ENCODE results near the gene PIN1. TPM values are rescaled to one million over a fixed set of nuclear protein-coding genes. Genes with fewer than 3 reads are reported as not detected.

The PIN1 gene
- total and polyA plus RNA-seq, 2 of the 13 experiments (the other 11 are each of a cell fraction or from before 2014, with no cell fraction given): 31.9 to 72.0 TPM

DNA sequence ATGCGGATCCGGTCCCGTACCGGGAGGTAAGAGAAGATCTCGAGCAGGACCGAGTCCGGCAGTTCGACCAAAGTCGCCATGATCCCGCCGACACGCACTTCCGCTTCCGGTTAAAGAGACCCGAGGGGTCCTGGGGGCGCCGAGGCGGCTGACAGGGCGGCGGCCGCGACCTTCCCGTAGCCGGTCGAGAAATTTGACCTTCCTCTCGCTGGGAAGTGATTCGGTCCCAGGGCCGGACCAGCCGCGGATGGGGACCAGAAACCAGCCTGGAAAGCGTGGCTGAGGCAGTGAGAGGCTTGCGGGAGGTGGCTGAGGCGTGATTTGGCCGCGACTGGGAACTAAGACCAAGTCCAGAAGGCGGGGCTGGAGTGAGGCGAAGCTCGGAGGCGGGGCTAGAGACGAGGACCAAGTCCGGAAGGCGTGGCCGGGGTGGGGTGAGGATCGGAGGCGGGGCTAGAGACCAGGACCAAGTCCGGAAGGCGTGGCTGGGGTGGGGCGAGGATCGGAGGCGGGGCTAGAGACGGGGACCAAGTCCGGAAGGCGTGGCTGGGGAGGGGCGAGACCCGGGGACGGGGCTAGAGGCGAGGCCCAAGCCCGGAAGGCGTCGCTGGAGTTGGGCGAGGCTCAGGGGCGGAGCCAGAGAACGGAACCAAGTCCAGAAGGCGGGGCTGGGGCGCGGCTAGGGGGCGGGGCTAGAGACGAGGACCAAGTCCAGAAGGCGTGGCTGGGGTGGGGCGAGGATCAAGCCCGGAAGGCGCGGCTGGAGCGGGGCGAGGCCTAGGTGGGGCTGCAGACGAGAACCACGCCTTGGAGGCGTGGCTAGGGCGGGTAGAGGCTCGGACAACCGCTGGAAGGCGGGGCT, 16.2 kb upstream of the PIN1 start, which contains the start of gene FBXL12 (continued):
- TF ChIP-seq, protein P1, sequence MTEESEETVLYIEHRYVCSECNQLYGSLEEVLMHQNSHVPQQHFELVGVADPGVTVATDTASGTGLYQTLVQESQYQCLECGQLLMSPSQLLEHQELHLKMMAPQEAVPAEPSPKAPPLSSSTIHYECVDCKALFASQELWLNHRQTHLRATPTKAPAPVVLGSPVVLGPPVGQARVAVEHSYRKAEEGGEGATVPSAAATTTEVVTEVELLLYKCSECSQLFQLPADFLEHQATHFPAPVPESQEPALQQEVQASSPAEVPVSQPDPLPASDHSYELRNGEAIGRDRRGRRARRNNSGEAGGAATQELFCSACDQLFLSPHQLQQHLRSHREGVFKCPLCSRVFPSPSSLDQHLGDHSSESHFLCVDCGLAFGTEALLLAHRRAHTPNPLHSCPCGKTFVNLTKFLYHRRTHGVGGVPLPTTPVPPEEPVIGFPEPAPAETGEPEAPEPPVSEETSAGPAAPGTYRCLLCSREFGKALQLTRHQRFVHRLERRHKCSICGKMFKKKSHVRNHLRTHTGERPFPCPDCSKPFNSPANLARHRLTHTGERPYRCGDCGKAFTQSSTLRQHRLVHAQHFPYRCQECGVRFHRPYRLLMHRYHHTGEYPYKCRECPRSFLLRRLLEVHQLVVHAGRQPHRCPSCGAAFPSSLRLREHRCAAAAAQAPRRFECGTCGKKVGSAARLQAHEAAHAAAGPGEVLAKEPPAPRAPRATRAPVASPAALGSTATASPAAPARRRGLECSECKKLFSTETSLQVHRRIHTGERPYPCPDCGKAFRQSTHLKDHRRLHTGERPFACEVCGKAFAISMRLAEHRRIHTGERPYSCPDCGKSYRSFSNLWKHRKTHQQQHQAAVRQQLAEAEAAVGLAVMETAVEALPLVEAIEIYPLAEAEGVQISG (CRISPR knock-in tag; IDR thresholded peaks at IDR 0.05): peak; percentile 83
- TF ChIP-seq, protein P2, sequence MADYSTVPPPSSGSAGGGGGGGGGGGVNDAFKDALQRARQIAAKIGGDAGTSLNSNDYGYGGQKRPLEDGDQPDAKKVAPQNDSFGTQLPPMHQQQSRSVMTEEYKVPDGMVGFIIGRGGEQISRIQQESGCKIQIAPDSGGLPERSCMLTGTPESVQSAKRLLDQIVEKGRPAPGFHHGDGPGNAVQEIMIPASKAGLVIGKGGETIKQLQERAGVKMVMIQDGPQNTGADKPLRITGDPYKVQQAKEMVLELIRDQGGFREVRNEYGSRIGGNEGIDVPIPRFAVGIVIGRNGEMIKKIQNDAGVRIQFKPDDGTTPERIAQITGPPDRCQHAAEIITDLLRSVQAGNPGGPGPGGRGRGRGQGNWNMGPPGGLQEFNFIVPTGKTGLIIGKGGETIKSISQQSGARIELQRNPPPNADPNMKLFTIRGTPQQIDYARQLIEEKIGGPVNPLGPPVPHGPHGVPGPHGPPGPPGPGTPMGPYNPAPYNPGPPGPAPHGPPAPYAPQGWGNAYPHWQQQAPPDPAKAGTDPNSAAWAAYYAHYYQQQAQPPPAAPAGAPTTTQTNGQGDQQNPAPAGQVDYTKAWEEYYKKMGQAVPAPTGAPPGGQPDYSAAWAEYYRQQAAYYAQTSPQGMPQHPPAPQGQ (CRISPR knock-in tag; IDR thresholded peaks at IDR 0.05; ENCODE audit: borderline replicate concordance): no peak
- peak; percentile 78; the same call in 1 of the 2 replicates for TF ChIP-seq ZFP36L1 (CRISPR knock-in tag; IDR thresholded peaks at IDR 0.05)
- peak; percentile 80; the same call in 1 of the 2 replicates for TF ChIP-seq KMT2B (CRISPR knock-in tag; IDR thresholded peaks at IDR 0.05)
- TF ChIP-seq TEAD2 (CRISPR knock-in tag; IDR thresholded peaks at IDR 0.05): no peak
- no peak for TF ChIP-seq JUNB (CRISPR knock-in tag; IDR thresholded peaks at IDR 0.05; ENCODE audit: borderline replicate concordance)
- TF ChIP-seq, protein P3, sequence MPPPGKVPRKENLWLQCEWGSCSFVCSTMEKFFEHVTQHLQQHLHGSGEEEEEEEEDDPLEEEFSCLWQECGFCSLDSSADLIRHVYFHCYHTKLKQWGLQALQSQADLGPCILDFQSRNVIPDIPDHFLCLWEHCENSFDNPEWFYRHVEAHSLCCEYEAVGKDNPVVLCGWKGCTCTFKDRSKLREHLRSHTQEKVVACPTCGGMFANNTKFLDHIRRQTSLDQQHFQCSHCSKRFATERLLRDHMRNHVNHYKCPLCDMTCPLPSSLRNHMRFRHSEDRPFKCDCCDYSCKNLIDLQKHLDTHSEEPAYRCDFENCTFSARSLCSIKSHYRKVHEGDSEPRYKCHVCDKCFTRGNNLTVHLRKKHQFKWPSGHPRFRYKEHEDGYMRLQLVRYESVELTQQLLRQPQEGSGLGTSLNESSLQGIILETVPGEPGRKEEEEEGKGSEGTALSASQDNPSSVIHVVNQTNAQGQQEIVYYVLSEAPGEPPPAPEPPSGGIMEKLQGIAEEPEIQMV (CRISPR knock-in tag; IDR thresholded peaks at IDR 0.05; ENCODE audit: low read depth): peak; percentile 41; the same call in 1 of the 2 replicates
- TF ChIP-seq, protein P4, sequence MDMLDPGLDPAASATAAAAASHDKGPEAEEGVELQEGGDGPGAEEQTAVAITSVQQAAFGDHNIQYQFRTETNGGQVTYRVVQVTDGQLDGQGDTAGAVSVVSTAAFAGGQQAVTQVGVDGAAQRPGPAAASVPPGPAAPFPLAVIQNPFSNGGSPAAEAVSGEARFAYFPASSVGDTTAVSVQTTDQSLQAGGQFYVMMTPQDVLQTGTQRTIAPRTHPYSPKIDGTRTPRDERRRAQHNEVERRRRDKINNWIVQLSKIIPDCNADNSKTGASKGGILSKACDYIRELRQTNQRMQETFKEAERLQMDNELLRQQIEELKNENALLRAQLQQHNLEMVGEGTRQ (IDR thresholded peaks at IDR 0.05; ENCODE audit: low read depth, low read length): no peak
- TF ChIP-seq, protein P4 (CRISPR knock-in tag; IDR thresholded peaks at IDR 0.05; ENCODE audit: borderline replicate concordance): no peak
